ENCODE results near the gene NEK3.
"Not testable (repeated sequence)": the region's sequence is repeated elsewhere in the genome, so short reads cannot be mapped to it uniquely, and the experiment has no call there.

NEK3 gene

GRCh38 chr13:52128714-52129700 is 30.4 kb downstream of the NEK3 start, which contains the start of gene NEK5:
Gene NEK5, minus strand, starts transcription at chr13:52129073. Its CDS starts 1,591 bp downstream, at chr13:52127482.
- H3K27me3 Mint-ChIP-seq, result peaks cover 22% of the 10 kb centered on the region
- peaks cover 10% of the 10 kb centered on the region for H3K4me1 Mint-ChIP-seq
- peak; percentile 69 for ATAC-seq (replicated peaks; ENCODE audit: extremely low read depth, poor library complexity, severe bottlenecking)
- H3K4me3 Mint-ChIP-seq, result peak within 1 kb of the TSS; percentile 75
- peaks cover 4% of the 10 kb centered on the region for H3K36me3 Mint-ChIP-seq (ENCODE audit: insufficient read depth)
- no peak within 1 kb of the TSS for H3K27ac Mint-ChIP-seq (ENCODE audit: low read depth)
- no peaks in the 10 kb centered on the region for H3K9me3 Mint-ChIP-seq
- peak; percentile 22 to 34 for DNase-seq (ENCODE audit: low spot score in 2 of 2)

DNA sequence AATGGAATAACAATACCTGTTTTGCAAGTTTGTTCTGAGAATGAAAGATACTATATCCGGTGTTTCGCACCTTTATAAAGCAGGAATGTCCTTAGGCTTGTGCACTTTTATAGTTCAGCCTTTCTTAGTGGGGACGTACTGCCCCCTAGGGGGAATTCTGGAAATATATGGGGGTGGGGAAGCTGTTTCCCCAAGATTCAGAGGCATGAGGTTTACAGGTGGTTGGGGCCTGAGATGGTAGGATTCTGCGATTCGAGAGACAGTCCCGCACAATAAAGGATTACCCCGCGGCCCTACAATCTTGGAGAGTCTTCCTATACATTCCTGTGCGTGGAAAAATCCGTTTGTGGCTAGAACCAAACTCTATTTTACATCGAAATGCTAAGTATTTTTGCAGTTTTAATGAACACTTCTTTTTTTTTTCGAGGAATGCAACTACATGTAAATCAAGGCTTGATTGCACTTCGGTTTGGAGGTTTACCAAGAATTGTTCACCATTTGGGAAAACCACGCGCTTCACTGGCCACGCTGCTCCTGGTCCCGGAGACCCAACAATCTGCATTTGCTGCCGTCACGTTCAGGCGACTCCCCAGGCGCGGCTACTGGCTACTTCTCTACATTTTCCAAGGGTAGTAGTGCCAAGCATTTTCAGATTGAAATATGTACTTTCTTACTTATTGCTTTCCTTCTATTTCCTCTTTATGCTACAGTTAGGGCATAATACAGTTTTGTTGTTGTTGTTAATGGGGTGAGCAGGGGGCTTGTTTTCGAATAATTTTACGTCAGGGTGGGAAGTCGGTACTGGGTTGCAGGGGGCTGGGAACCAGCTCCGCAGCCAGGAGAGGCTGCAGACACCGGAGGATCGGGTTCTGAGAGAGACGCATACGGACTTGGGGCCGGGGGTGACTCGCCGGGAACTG is 31.4 kb downstream of the NEK3 start:
- H3K4me1 Mint-ChIP-seq, result peaks cover 10% of the 10 kb centered on the region
- no peak overlapping the region for H3K27ac Mint-ChIP-seq (ENCODE audit: low read depth)
- ATAC-seq (replicated peaks; ENCODE audit: extremely low read depth, poor library complexity, severe bottlenecking) (no peak), DNase-seq (ENCODE audit: low spot score in 2 of 2) (peak; percentile 29 to 33)
- peaks cover 22% of the 10 kb centered on the region for H3K27me3 Mint-ChIP-seq
- peak overlapping the region; percentile 75 for H3K4me3 Mint-ChIP-seq
- no peaks in the 10 kb centered on the region for H3K9me3 Mint-ChIP-seq
- peaks cover 4% of the 10 kb centered on the region for H3K36me3 Mint-ChIP-seq (ENCODE audit: insufficient read depth)

GRCh38 chr13:52127378-52127777 is 32.0 kb downstream of the NEK3 start:
- ATAC-seq (replicated peaks; ENCODE audit: extremely low read depth, poor library complexity, severe bottlenecking), result no peak
- H3K4me1 Mint-ChIP-seq, result peaks cover 10% of the 10 kb centered on the region
- peak overlapping the region; percentile 75 for H3K4me3 Mint-ChIP-seq

DNA sequence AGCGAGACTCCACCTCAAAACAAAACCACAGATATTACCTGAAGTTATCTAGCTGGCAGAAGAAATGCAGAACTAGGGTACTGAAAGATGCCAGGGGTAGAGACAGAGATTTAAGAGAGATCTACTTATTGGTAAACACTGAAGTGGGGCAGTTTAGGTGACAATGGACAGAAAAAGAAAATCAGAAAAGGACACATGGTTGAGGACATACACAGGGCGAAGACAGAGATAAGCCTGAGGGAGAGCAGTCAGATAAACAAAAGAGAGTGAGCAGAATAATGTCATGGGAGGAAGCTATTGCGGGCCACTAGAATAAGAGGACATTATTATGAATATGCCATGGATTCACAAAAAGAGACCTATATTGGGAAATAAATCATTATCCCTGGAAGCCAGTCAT is 33.9 kb downstream of the NEK3 start:
- peaks cover 2% of the 10 kb centered on the region for H3K36me3 Mint-ChIP-seq (ENCODE audit: insufficient read depth)
- H3K4me3 Mint-ChIP-seq, result no peak overlapping the region
- no peak overlapping the region for H3K27ac Mint-ChIP-seq (ENCODE audit: low read depth)
- H3K9me3 Mint-ChIP-seq, result no peaks in the 10 kb centered on the region
- DNase-seq (ENCODE audit: low spot score in 2 of 2) (no peak), ATAC-seq (replicated peaks; ENCODE audit: extremely low read depth, poor library complexity, severe bottlenecking) (no peak)
- H3K4me1 Mint-ChIP-seq, result peaks cover 10% of the 10 kb centered on the region
- H3K27me3 Mint-ChIP-seq, result peaks cover 22% of the 10 kb centered on the region

More at GRCh38 chr13:52127378-52127777, 32.0 kb downstream of the NEK3 start:
- Mint-ChIP-seq H3K27me3 (peaks cover 22% of the 10 kb centered on the region), H3K9me3 (no peaks in the 10 kb centered on the region), H3K36me3 (ENCODE audit: insufficient read depth) (peaks cover 2% of the 10 kb centered on the region), H3K27ac (ENCODE audit: low read depth) (no peak overlapping the region)
- DNase-seq (ENCODE audit: low spot score in 2 of 2), result no peak

GRCh38 chr13:52118595-52118994 is 40.8 kb downstream of the NEK3 start:
- Mint-ChIP-seq H3K27me3 (peaks cover 27% of the 10 kb centered on the region), H3K9me3 (no peaks in the 10 kb centered on the region), H3K36me3 (ENCODE audit: insufficient read depth) (no peaks in the 10 kb centered on the region), H3K4me3 (no peak overlapping the region), H3K4me1 (no peaks in the 10 kb centered on the region), H3K27ac (ENCODE audit: low read depth) (no peak overlapping the region)
- no peak for ATAC-seq (replicated peaks; ENCODE audit: extremely low read depth, poor library complexity, severe bottlenecking)
- no peak for DNase-seq (ENCODE audit: low spot score in 2 of 2)

- ATAC-seq (replicated peaks; ENCODE audit: extremely low read depth, poor library complexity, severe bottlenecking) (no peak), DNase-seq (ENCODE audit: low spot score in 2 of 2) (no peak)
- peaks cover 32% of the 10 kb centered on the region for H3K27me3 Mint-ChIP-seq
- H3K9me3 Mint-ChIP-seq, result no peaks in the 10 kb centered on the region
- H3K36me3 Mint-ChIP-seq (ENCODE audit: insufficient read depth), result no peaks in the 10 kb centered on the region
- no peaks in the 10 kb centered on the region for H3K4me1 Mint-ChIP-seq
- H3K4me3 Mint-ChIP-seq, result no peak overlapping the region
- H3K27ac Mint-ChIP-seq (ENCODE audit: low read depth), result no peak overlapping the region
Measured at GRCh38 chr13:52118095-52118494, 41.3 kb downstream of the NEK3 start.

GRCh38 chr13:52112591-52112990 is 46.8 kb downstream of the NEK3 start:
- ATAC-seq (replicated peaks; ENCODE audit: extremely low read depth, poor library complexity, severe bottlenecking), result no peak
- Mint-ChIP-seq H3K27me3 (peaks cover 35% of the 10 kb centered on the region), H3K4me3 (no peak overlapping the region), H3K4me1 (no peaks in the 10 kb centered on the region), H3K9me3 (no peaks in the 10 kb centered on the region), H3K36me3 (ENCODE audit: insufficient read depth) (no peaks in the 10 kb centered on the region), H3K27ac (ENCODE audit: low read depth) (no peak overlapping the region)
- DNase-seq (ENCODE audit: low spot score in 2 of 2), result no peak

- peaks cover 27% of the 10 kb centered on the region for H3K27me3 Mint-ChIP-seq
- ATAC-seq (replicated peaks; ENCODE audit: extremely low read depth, poor library complexity, severe bottlenecking) (no peak), DNase-seq (ENCODE audit: low spot score in 2 of 2) (no peak)
- H3K36me3 Mint-ChIP-seq (ENCODE audit: insufficient read depth), result peaks cover 1% of the 10 kb centered on the region
- no peaks in the 10 kb centered on the region for H3K9me3 Mint-ChIP-seq
- no peak overlapping the region for H3K4me3 Mint-ChIP-seq
- H3K4me1 Mint-ChIP-seq, result no peaks in the 10 kb centered on the region
- H3K27ac Mint-ChIP-seq (ENCODE audit: low read depth), result no peak overlapping the region
Measured at GRCh38 chr13:52109116-52109670, 50.2 kb downstream of the NEK3 start.

- Mint-ChIP-seq H3K9me3 (no peaks in the 10 kb centered on the region), H3K4me1 (no peaks in the 10 kb centered on the region), H3K27me3 (peaks cover 7% of the 10 kb centered on the region), H3K36me3 (ENCODE audit: insufficient read depth) (peaks cover 1% of the 10 kb centered on the region), H3K27ac (ENCODE audit: low read depth) (no peak overlapping the region), H3K4me3 (no peak overlapping the region)
- DNase-seq (ENCODE audit: low spot score in 2 of 2) (no peak), ATAC-seq (replicated peaks; ENCODE audit: extremely low read depth, poor library complexity, severe bottlenecking) (no peak)
Measured at GRCh38 chr13:52105841-52106240, 53.6 kb downstream of the NEK3 start.

DNA sequence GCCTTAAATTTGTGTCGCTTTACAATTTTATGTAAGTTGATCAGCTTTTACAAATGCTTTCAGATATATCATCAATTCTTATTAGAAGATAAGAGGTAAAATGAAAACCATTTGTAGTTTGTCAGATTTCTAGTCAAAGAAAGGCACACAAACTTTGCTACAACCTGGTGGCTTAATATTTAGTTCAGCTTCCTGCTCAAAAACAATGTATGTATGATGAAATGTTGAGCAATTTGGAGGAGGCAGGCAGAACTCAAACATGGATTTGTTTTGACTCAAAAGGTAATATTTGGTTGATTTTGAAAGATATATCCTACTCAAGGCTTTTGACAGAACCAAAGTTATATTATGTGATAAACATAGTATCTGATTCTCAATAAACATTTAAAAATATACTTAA is 54.8 kb downstream of the NEK3 start:
- DNase-seq (ENCODE audit: low spot score in 2 of 2), result no peak
- H3K27me3 Mint-ChIP-seq, result peaks cover 7% of the 10 kb centered on the region
- no peaks in the 10 kb centered on the region for H3K4me1 Mint-ChIP-seq
- no peak overlapping the region for H3K27ac Mint-ChIP-seq (ENCODE audit: low read depth)
- H3K4me3 Mint-ChIP-seq, result no peak overlapping the region
- no peaks in the 10 kb centered on the region for H3K9me3 Mint-ChIP-seq
- ATAC-seq (replicated peaks; ENCODE audit: extremely low read depth, poor library complexity, severe bottlenecking), result no peak
- H3K36me3 Mint-ChIP-seq (ENCODE audit: insufficient read depth), result peaks cover 1% of the 10 kb centered on the region

- Mint-ChIP-seq H3K9me3 (no peaks in the 10 kb centered on the region), H3K4me3 (no peak overlapping the region), H3K36me3 (ENCODE audit: insufficient read depth) (peaks cover 1% of the 10 kb centered on the region), H3K27ac (ENCODE audit: low read depth) (no peak overlapping the region), H3K27me3 (peaks cover 7% of the 10 kb centered on the region), H3K4me1 (no peaks in the 10 kb centered on the region)
- ATAC-seq (replicated peaks; ENCODE audit: extremely low read depth, poor library complexity, severe bottlenecking) (no peak), DNase-seq (ENCODE audit: low spot score in 2 of 2) (no peak)
Measured at GRCh38 chr13:52103386-52103785, 56.0 kb downstream of the NEK3 start.

DNA sequence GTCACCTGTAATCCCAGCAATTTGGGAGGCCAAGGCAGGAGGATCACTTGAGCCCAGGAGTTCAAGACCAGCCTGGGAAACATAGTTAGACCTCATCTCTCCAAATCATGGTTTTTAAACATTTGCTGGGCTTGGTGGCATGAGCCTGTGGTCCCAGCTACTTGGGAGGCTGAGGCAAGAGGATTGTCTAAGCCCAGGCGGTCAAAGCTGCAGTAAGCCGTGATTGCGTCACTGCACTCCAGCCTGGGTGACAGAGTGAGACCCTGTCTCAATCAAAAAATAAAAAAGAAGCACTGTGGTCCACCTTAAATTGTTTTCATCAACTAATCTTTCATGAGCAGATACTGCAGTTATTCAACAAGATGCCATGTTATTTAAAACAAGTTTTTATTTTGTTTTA is 57.0 kb downstream of the NEK3 start:
- DNase-seq (ENCODE audit: low spot score in 2 of 2); H3K36me3 Mint-ChIP-seq (ENCODE audit: insufficient read depth); H3K27me3 Mint-ChIP-seq; H3K4me3 Mint-ChIP-seq; H3K9me3 Mint-ChIP-seq; ATAC-seq (replicated peaks; ENCODE audit: extremely low read depth, poor library complexity, severe bottlenecking); H3K27ac Mint-ChIP-seq (ENCODE audit: low read depth); H3K4me1 Mint-ChIP-seq: not testable (repeated sequence)

Measured in central memory CD8-positive, alpha-beta T cell (primary cell).